Peyer's patch (tissue), 4 donors: ENCODE results near the gene ARMC8.

Source experiments
- CTCF ChIP-seq, 6 experiments: fragments of 450-650 bp in 4 of 6; fragments of 200-600 bp in 2 of 6; sonication (generic) in 1 of 6; IDR thresholded peaks; one replicate each; pipeline ENCODE4 v1.5.1; 2017 to 2019; ENCODE audit warnings: antibody characterized with exemption in 6 of 6, mild to moderate bottlenecking in 3 of 6, moderate library complexity in 1 of 6
- POLR2A ChIP-seq, 2 donors: fragments of 450-650 bp; IDR thresholded peaks; one replicate each; pipeline ENCODE4 v1.5.1; 2017; ENCODE audit warnings: antibody characterized with exemption in 2 of 2, mild to moderate bottlenecking in 2 of 2, moderate library complexity in 2 of 2

GRCh38 chr3:138232705-138233364 lies 45.7 kb downstream of the ARMC8 start:
- TF ChIP-seq CTCF (IDR thresholded peaks at IDR 0.05), result no peak
- no peak for TF ChIP-seq POLR2A (IDR thresholded peaks at IDR 0.05)
